Fibroblast of pulmonary artery (primary cell): ENCODE results near the gene XIRP2.
"Not testable (repeated sequence)": the region's sequence is repeated elsewhere in the genome, so short reads cannot be mapped to it uniquely, and the experiment has no call there.

ENCODE experiments used
- DNase-seq: peaks from one replicate; pipeline ENCODE4 v3.0.0-alpha.2; 2010; ENCODE audit warnings: low read depth
- H3K4me3 ChIP-seq: replicated peaks from 2 replicates; pipeline ENCODE4 v1.5.1; 2011; ENCODE audit warnings: low read depth, mild to moderate bottlenecking, control low read depth, low read length, moderate library complexity
- CTCF ChIP-seq: IDR thresholded peaks from 2 replicates; pipeline ENCODE4 v1.5.1; 2011; ENCODE audit warnings: mild to moderate bottlenecking, control low read depth, low read length, inconsistent platforms; ENCODE audit errors: missing control alignments

Gene XIRP2

GRCh38 chr2:167015806-167016205, 127.5 kb downstream of the XIRP2 start:
- DNase-seq: no peak
- no peak for TF ChIP-seq CTCF
- no peak overlapping the region for H3K4me3 ChIP-seq

- no peak for DNase-seq
- no peak overlapping the region for H3K4me3 ChIP-seq
- no peak for TF ChIP-seq CTCF
Observed at GRCh38 chr2:167017021-167017420, 128.7 kb downstream of the XIRP2 start.

GRCh38 chr2:167018590-167018989, 130.3 kb downstream of the XIRP2 start:
- no peak for TF ChIP-seq CTCF
- no peak for DNase-seq
- no peak overlapping the region for H3K4me3 ChIP-seq

GRCh38 chr2:167028503-167028902, 140.2 kb downstream of the XIRP2 start:
- H3K4me3 ChIP-seq: no peak overlapping the region
- no peak for TF ChIP-seq CTCF
- no peak for DNase-seq

GRCh38 chr2:167034976-167035375, 146.7 kb downstream of the XIRP2 start:
- not testable (repeated sequence) for H3K4me3 ChIP-seq, DNase-seq

- TF ChIP-seq CTCF: no peak
- no peak for DNase-seq
- H3K4me3 ChIP-seq: no peak overlapping the region
Observed at GRCh38 chr2:167048829-167049228, 160.5 kb downstream of the XIRP2 start.

- no peak for TF ChIP-seq CTCF
- H3K4me3 ChIP-seq: no peak overlapping the region
- no peak for DNase-seq
Observed at GRCh38 chr2:167049659-167050058, 161.4 kb downstream of the XIRP2 start.

- H3K4me3 ChIP-seq: no peak overlapping the region
- TF ChIP-seq CTCF: no peak
- peak; percentile 30 for DNase-seq
Observed at GRCh38 chr2:167052825-167053224, 164.5 kb downstream of the XIRP2 start.
